AG04450 (cell line): ENCODE measurements around the gene PKN2. TPM values are rescaled to one million over a fixed set of nuclear protein-coding genes. Genes with fewer than 3 reads are reported as not detected.

Experiments used
- CTCF ChIA-PET: fragments of 300-600, 350-600 bp; formaldehyde crosslinking; extraction: SDS; loops from one replicate; lab custom pipeline; 2022; ENCODE audit warnings: antibody characterized with exemption, inconsistent platforms; lab: Charles Lee
- POLR2A ChIA-PET: fragments of 350-600 bp; formaldehyde crosslinking; extraction: SDS; loops from one replicate; lab custom pipeline; 2021; ENCODE audit warnings: antibody characterized with exemption, inconsistent platforms; lab: Yijun Ruan, JAX
- DNase-seq: peaks from one replicate; pipeline ENCODE4 v3.0.0-alpha.2; 2011; ENCODE audit warnings: low read depth, low spot score
- H3K27ac ChIP-seq: one replicate; pipeline ENCODE4 v1.5.1; 2012; ENCODE audit warnings: low read depth, low read length, control low read depth
- H3K27me3 ChIP-seq: one replicate; pipeline ENCODE4 v1.6.0; 2012; ENCODE audit warnings: low read length; ENCODE audit not compliant: control insufficient read depth, insufficient read depth
- H3K4me3 ChIP-seq: 2 replicates; pipeline ENCODE4 v1.5.1; 2011; ENCODE audit warnings: mild to moderate bottlenecking, low read depth, low read length, control low read depth
- H3K9me3 ChIP-seq: 2 replicates; pipeline ENCODE4 v1.5.1; 2012; ENCODE audit warnings: low read length; ENCODE audit not compliant: control insufficient read depth, insufficient read depth
- CTCF ChIP-seq: IDR thresholded peaks from 2 replicates; pipeline ENCODE4 v1.5.1; 2011; ENCODE audit warnings: low read depth, low read length, control low read depth, inconsistent platforms
- polyA plus RNA-seq: library from polyadenylated mRNA; depleted of rRNA; stranded (reverse); fragments of >200 nt; gene quantifications from 2 replicates; pipeline ENCODE4 v1.2.3, GENCODE V29; 2011; rRNA removed
- small RNA-seq: library from RNA; depleted of rRNA; stranded (forward); fragments of <200 nt; gene quantifications from one replicate; pipeline ENCODE3, GENCODE V24; 2012; ENCODE audit warnings: low read depth; ENCODE audit not compliant: insufficient read length

The PKN2 gene
- polyA plus RNA-seq, 1 experiment = 35.9 TPM

GRCh38 chr1:88883156-88883555, 199.1 kb downstream of the PKN2 start:
- no peak for TF ChIP-seq CTCF
- Histone ChIP-seq H3K9me3 (no peaks in the 10 kb centered on the region), H3K27ac (no peak overlapping the region), H3K4me3 (no peak overlapping the region), H3K27me3 (no peaks in the 10 kb centered on the region)
- POLR2A ChIA-PET = no interaction called here
- CTCF ChIA-PET = interaction anchor here (0.6 to 1.2 kb wide), 2 partner anchors 59 to 227 kb away, joined by 3 to 4 read pairs; no protein-coding TSS in a partner anchor
- DNase-seq = no peak

Small RNA genes lying within 50 kb of the gene (small RNA-seq; reads per million reads assigned to genes)
- not detected for gene RNU6-125P

Other genes with a start within 250 kb of the PKN2 start
- 37.1 and 51.7 TPM in 2 replicates for gene GTF2B, start 207.3 kb downstream of the PKN2 start, polyA plus RNA-seq